ENCODE data around the gene C12orf50.

- TF ChIP-seq ZFX (IDR thresholded peaks at IDR 0.05; ENCODE audit: borderline replicate concordance) (no peak), CTCF (IDR thresholded peaks at IDR 0.05) (no peak)
These were observed at the start of gene C12orf50 for GRCh38 chr12:88029093-88029665.
